ENCODE data around the gene MBLAC2.

MBLAC2 gene

GRCh38 chr5:90474235-90475107 lies at the start of gene MBLAC2, which contains the start of gene POLR3G:
Gene MBLAC2 (minus strand): TSS chr5:90474771. CDS start chr5:90474292, 479 bp downstream.
Gene POLR3G (plus strand): TSS chr5:90474864. CDS start chr5:90485568, 10,704 bp downstream.
- peak; percentile 96 to 97 for DNase-seq

DNA sequence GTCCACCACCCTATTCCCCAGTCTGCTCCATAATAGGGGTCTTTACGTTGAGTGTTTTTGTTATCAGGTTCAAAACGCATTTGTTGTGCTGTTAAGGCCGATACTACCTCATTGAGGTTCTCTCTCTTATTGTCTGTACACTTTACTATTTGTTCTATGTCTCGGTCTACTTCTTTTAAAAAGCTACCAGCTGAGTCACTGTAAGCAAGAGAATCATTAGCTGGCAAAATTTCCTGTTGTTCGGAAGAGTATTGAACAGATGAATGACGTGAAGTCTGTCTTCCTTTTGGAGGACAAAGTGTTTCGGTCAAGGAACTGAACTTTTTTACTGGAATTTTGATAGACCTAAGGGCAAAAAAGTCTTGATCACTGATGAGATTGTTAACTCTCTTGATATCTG lies 44.5 kb upstream of the MBLAC2 start:
- DNase-seq: no peak

GRCh38 chr5:90518661-90519060 lies 44.1 kb upstream of the MBLAC2 start:
- no peak for DNase-seq

GRCh38 chr5:90514520-90514919 lies 39.9 kb upstream of the MBLAC2 start:
- no peak for DNase-seq

GRCh38 chr5:90510438-90510837 lies 35.9 kb upstream of the MBLAC2 start:
- no peak for DNase-seq

DNA sequence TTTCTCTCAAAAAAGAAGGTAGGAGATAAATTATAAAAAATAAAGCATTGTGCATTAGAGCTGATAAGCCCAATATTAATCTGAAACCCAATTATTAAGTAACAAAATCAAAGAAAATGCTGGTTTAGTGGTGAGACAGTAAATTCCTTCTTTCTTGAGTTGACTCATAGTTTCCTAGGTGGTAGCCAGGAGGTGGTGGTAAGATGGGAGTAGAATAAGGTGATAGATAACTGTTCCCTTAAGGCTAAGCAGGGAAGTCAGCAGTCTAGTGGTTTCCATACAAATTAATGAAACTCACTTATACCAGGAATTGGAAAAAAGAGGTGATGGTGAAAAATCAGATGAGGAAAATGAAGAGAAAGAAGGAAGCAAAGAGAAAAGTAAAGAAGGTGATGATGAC lies 31.6 kb upstream of the MBLAC2 start:
- DNase-seq: no peak

GRCh38 chr5:90504743-90505142 lies 30.2 kb upstream of the MBLAC2 start:
- DNase-seq: no peak

DNA sequence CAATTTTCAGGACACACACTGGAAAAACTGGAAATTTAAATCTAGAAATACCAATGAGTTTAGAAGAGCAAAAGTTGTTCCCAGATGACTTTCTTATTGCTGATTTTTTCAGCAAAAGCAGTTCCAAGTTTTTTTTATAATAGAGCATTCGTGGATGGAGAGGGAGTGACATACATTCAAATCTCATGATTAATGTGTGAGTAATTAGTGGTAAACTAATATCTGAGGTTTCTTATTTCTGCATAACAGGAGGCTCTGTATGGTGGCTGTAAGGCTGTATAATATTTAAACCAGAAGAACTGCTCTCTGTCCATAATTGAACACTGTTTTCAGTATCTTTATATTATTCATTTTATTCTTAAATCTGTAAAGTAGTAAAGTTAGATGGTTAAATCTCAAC lies 29.0 kb upstream of the MBLAC2 start:
- no peak for DNase-seq

DNA sequence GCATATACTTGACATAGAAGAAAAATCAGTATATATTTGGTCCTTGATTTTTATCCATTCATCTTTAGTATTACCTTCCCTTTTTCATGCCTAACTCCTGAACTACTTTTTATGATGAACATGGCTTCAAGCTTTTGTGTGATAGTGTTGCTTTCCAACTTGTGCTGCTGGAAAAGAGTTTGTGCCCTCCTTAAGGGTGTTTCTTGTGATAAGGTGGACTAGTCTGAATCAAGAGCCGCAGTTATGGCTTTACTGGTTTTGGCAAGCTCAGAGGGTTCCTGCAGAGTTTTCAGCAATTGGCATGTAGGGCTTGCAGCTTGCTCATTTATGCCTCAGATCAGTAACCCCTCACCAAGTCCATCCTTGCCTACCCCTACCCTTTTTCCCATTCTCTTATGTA lies 20.6 kb upstream of the MBLAC2 start:
- DNase-seq: no peak

- no peak for DNase-seq
Measured at GRCh38 chr5:90494043-90494442, 19.5 kb upstream of the MBLAC2 start.

DNA sequence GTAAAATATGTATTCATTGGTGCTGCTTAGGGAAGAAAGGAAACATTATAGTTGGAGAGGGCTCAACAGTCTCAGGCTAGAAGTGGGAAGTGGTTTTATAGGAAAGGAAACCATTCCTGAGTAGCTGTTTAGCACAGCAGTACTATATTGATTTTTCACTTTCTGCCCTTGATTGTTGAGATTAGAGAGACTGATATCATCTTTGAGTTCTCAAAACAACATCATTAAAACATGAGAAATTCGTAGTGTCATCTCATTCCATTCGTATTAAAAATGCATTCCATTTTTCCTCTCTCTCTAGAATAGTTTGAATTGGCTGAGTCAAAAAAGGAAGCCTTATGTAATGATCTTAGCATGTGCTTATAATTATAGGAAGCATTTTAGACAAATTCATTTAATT lies 14.2 kb upstream of the MBLAC2 start:
- DNase-seq: no peak

DNA sequence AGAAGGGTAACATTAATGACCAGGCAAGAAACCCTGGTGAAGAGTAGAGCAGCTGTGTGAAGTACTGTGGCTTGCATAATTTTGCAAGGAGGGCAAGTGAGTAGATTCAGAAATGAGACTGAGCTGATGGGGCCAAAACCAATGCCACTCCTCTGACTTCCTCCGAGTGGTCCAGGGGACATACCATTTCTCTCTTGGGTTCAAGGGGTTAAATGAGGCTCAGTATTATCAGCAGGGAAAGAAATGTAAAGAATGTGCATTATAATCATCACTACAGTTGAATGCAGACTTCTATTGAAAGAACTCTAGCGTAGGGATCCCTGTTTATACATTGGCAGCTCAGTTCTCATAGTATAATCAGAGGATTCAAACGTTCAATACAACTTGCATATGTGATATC lies 10.0 kb upstream of the MBLAC2 start:
- no peak for DNase-seq

DNA sequence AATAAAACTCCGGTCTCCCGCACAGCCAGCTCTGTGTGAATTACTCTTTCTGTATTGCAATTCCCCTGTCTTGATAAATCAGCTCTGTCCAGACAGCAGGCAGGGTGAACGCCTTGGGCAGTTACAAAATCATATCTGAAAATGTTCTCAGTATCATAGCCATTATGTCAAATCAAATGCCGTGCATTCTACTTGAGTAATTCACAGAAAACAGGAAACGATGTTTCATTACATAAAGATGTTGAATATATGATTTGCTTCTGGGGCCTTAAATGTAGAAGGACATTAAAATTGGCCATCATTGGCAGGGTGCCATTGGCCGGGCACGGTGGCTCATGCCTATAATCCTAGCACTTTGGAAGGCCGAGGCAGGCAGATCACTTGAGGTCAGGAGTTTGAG lies 8.6 kb upstream of the MBLAC2 start:
- no peak for DNase-seq

GRCh38 chr5:90480699-90481098 lies 6.1 kb upstream of the MBLAC2 start:
- no peak for DNase-seq

DNA sequence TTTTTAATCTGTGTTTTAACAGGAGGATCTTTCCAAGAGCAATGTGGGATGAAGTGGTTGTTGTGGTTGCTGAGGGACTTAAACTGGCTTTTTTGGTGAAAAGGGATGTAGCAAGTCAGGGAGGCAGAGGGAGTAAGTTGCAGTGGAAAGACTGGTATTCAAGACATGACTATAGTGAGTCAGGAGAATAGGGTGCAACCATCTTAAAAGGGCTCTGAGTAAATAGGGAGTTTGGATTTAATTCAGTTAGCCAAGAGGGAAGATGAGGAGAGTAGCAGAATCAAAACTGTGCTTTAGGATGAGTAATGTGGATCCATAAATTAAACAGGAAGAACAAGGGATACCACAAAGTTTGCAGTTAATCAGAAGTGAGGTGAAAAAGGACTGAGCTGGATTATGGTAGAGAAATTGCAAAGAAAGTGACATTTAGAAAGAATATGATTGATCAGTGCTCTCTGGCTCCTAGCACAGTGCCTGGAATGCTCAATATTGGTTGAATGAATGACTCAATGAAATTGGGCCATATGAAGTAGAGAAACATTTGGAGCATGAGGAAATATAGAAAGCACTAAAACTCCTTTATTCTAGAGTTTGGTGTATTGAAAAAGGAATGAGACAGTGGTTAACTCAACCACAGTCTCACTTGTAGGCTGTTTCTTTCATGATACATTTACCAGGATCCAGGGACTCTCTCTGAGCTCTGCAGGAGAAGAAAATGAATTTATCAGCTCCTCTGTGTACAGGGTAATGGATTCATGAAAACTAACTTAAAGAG lies 5.2 kb upstream of the MBLAC2 start:
- no peak for DNase-seq

GRCh38 chr5:90477621-90478215 lies 3.1 kb upstream of the MBLAC2 start:
- DNase-seq: no peak

- DNase-seq: no peak
Measured at GRCh38 chr5:90477073-90477472, 2.5 kb upstream of the MBLAC2 start.

DNA sequence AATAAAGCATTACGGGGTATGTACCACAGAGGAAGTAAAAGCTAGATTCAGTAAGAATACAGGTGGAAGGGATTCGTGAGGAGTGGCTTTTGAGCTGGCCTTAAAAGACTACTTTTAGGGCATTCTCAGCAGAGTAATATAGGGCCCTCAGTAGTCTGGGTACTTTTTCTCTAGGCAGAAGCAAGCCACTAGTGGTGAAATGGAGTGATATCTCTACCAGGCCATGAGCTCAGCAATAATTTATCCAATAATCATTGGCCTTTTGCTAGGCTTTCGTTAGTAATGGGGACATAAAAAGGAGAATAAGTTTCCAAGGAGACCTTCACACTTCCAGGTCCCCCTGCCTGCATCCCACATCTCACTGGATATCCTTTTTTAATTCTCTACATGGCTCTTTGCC lies 1.8 kb upstream of the MBLAC2 start:
- no peak for DNase-seq

- DNase-seq: no peak
Measured at GRCh38 chr5:90475436-90475980, 937 bp upstream of the MBLAC2 start.

DNA sequence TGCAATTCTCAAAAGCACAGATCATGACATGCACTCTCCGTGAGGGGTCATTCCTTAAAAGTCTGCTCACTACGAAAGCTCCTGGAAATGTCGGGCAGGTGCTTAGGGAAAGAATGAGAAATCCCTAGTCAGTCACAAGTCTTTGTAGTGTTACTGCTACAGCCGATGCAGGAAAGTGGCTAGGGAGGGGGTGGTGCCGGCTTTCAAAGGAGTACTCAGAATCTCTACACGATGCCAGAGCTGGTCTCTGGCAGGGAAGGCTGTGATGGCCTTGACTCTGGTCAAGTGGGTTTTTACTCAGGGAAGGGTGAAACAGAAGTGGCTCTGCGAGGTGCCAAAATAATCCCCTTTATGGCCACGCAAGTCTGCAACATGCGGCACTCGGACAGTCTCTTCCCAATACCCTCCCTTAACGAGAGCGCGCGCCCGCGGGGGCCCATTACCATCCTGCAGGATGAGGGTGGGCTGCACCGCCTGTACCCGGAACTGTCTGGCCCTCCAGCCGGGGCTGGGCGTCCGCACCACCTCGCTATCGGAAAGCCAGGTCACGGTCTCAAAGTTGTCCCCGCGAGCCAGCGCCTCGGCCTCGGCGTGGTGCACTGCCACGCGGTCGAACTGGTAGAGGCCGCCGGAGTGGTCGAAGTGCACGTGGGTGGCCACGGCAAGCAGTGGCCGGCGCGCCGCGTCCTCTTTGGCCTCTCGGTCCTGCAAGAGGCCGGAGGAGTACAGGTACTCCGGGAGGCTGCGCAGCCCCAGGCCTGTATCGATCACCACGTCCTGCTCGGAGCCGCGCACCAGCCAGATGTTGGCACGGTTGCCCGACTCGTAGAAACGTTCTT lies 956 bp downstream of the MBLAC2 start:
- DNase-seq: peak; percentile 19 to 47

DNA sequence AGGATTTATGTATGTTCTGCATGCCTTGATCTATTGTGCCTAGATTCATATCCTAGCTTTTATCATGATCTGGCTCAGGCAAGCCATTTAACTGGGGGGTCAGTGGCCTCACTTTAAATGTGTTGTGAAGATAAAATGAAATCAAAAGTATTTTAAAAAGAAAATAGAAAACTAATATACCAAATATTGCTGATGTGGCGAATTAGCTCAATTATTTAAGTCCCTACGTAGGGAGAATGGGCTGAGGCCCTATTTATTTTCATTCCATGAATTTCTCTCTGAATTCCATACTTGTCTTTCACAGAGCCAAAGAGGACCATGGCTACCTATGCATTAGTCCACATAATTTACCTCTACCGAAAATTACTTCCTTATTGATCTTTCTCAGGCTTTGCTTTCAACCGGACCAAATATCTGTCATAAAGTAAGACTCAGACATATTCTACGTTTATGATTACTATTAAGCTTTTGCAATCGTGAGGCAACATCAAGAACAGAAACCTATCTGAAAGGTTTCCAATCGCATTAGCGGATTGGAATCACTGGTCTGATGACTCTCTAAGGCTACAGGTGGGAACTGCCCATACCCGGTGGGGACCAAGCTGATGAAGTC lies 1.7 kb downstream of the MBLAC2 start:
- no peak for DNase-seq

- DNase-seq: no peak
Measured at GRCh38 chr5:90461288-90461687, 13.3 kb downstream of the MBLAC2 start.
